Smooth muscle cell (in vitro differentiated cells): Measurements from ENCODE around the gene UNC80. TPM values are rescaled to one million over a fixed set of nuclear protein-coding genes. Genes with fewer than 3 reads are reported as not detected.

Experiments
- DNase-seq: peaks from one replicate; lab custom pipeline; 2025; ENCODE audit not compliant: unreplicated experiment; lab: John Stamatoyannopoulos, UW
- H2AFZ ChIP-seq: fragments of 200-600 bp; sonication (generic); 2 replicates; pipeline ENCODE4 v1.6.0; 2016; ENCODE audit warnings: antibody characterized with exemption, low read depth, mild to moderate bottlenecking
- H3F3A ChIP-seq: fragments of 200-600 bp; sonication (generic); 2 replicates; pipeline ENCODE4 v1.6.0; 2017; ENCODE audit warnings: antibody characterized with exemption, low read depth
- H3K27ac ChIP-seq: fragments of 200-600 bp; sonication (generic); 2 replicates; pipeline ENCODE4 v1.5.1; 2016; ENCODE audit warnings: low read depth, mild to moderate bottlenecking
- H3K27me3 ChIP-seq: fragments of 200-600 bp; sonication (generic); 2 replicates; pipeline ENCODE4 v1.6.1; 2016; ENCODE audit warnings: low read depth, mild to moderate bottlenecking
- H3K36me3 ChIP-seq: fragments of 200-600 bp; sonication (generic); 2 replicates; pipeline ENCODE4 v1.5.1; 2016; ENCODE audit warnings: low read depth
- H3K4me1 ChIP-seq: fragments of 200-600 bp; sonication (generic); 2 replicates; pipeline ENCODE4 v1.5.1; 2016; ENCODE audit warnings: low read depth
- H3K4me2 ChIP-seq: fragments of 200-600 bp; sonication (generic); 2 replicates; pipeline ENCODE4 v1.6.0; 2016; ENCODE audit warnings: mild to moderate bottlenecking
- H3K4me3 ChIP-seq: fragments of 200-600 bp; sonication (generic); 2 replicates; pipeline ENCODE4 v1.5.1; 2016; ENCODE audit warnings: mild to moderate bottlenecking
- H3K79me2 ChIP-seq: fragments of 200-600 bp; sonication (generic); 2 replicates; pipeline ENCODE4 v1.6.0; 2016; ENCODE audit warnings: low read depth, mild to moderate bottlenecking
- H3K9ac ChIP-seq: fragments of 200-600 bp; sonication (generic); 2 replicates; pipeline ENCODE4 v1.6.0; 2016; ENCODE audit warnings: low read depth
- H3K9me3 ChIP-seq: fragments of 200-600 bp; sonication (generic); replicated peaks from 2 replicates; pipeline ENCODE4 v1.5.1; 2016; ENCODE audit warnings: low read depth
- H4K20me1 ChIP-seq: fragments of 200-600 bp; sonication (generic); 2 replicates; pipeline ENCODE4 v1.6.0; 2016; ENCODE audit warnings: low read depth
- CTCF ChIP-seq: fragments of 200-600 bp; sonication (generic); IDR thresholded peaks from 2 replicates; pipeline ENCODE4 v1.5.1; 2017; ENCODE audit warnings: borderline replicate concordance, mild to moderate bottlenecking, antibody characterized with exemption; ENCODE audit not compliant: insufficient read depth, poor library complexity, severe bottlenecking
- WGBS: methylation state at CpG from one replicate; pipeline ENCODE4 v1.1.7; 2016; ENCODE audit warnings: low lambda C conversion rate; 5-methylcytosine and 5-hydroxymethylcytosine counted together
- polyA plus RNA-seq: library from polyadenylated mRNA; unstranded; fragments of >200 nt; fragmentation: Nextera tagmentation; extraction: Ambion mirVana; gene quantifications from 2 replicates; pipeline ENCODE4 v1.2.1, GENCODE V29; 2016
- total RNA-seq: library from RNA; depleted of rRNA; stranded (reverse); fragments of >200 nt; gene quantifications from 2 replicates; pipeline ENCODE4 v1.2.3, GENCODE V29; 2014

UNC80 gene
- total and polyA plus RNA-seq, 2 experiments from 2014 or later = not detected

- Histone ChIP-seq H4K20me1 (no peaks in the 10 kb centered on the region), H3K36me3 (no peaks in the 10 kb centered on the region), H3K27ac (no peak overlapping the region), H2AFZ (no peak overlapping the region), H3K79me2 (no peaks in the 10 kb centered on the region), H3K9ac (no peak overlapping the region), H3K9me3 (no peaks in the 10 kb centered on the region), H3K4me3 (no peak overlapping the region), H3F3A (no peaks in the 10 kb centered on the region), H3K4me2 (no peak overlapping the region), H3K27me3 (no peaks in the 10 kb centered on the region), H3K4me1 (peaks cover 15% of the 10 kb centered on the region)
- DNase-seq = no peak
- TF ChIP-seq CTCF = no peak
- 79% methylated on average over 9 of the region's 9 CpGs for WGBS
Measured at GRCh38 chr2:209872675-209873074, 101.0 kb downstream of the UNC80 start.

- no peak for TF ChIP-seq CTCF
- Histone ChIP-seq H3K4me2 (no peak overlapping the region), H3K27ac (no peak overlapping the region), H3F3A (no peaks in the 10 kb centered on the region), H3K27me3 (no peaks in the 10 kb centered on the region), H4K20me1 (no peaks in the 10 kb centered on the region), H3K9ac (no peak overlapping the region), H3K36me3 (no peaks in the 10 kb centered on the region), H3K4me1 (peaks cover 15% of the 10 kb centered on the region), H3K79me2 (no peaks in the 10 kb centered on the region), H3K4me3 (no peak overlapping the region), H2AFZ (no peak overlapping the region), H3K9me3 (no peaks in the 10 kb centered on the region)
- DNase-seq = no peak
- WGBS = 76% methylated on average over 1 of the region's 1 CpG
Measured at GRCh38 chr2:209875270-209875669, 103.6 kb downstream of the UNC80 start.

- peaks cover 15% of the 10 kb centered on the region for H3K4me1 ChIP-seq
- no peaks in the 10 kb centered on the region for H3K79me2 ChIP-seq
- no peaks in the 10 kb centered on the region for H4K20me1 ChIP-seq
- H3K27me3 ChIP-seq = no peaks in the 10 kb centered on the region
- DNase-seq = no peak
- no peaks in the 10 kb centered on the region for H3F3A ChIP-seq
- H3K27ac ChIP-seq = no peak overlapping the region
- no peaks in the 10 kb centered on the region for H3K9me3 ChIP-seq
- H3K4me2 ChIP-seq = no peak overlapping the region
- no peak overlapping the region for H2AFZ ChIP-seq
- no peak for TF ChIP-seq CTCF
- H3K9ac ChIP-seq = no peak overlapping the region
- H3K4me3 ChIP-seq = no peak overlapping the region
- 58% methylated on average over 1 of the region's 1 CpG for WGBS
- no peaks in the 10 kb centered on the region for H3K36me3 ChIP-seq
Measured at GRCh38 chr2:209876211-209876610, 104.6 kb downstream of the UNC80 start.

GRCh38 chr2:209878701-209879100 is 107.1 kb downstream of the UNC80 start:
- Histone ChIP-seq H3K27me3 (no peaks in the 10 kb centered on the region), H3K4me3 (no peak overlapping the region), H3K9ac (no peak overlapping the region), H3K9me3 (no peaks in the 10 kb centered on the region), H3F3A (no peaks in the 10 kb centered on the region), H3K79me2 (no peaks in the 10 kb centered on the region), H4K20me1 (no peaks in the 10 kb centered on the region), H3K27ac (no peak overlapping the region), H3K4me2 (no peak overlapping the region), H2AFZ (no peak overlapping the region), H3K36me3 (no peaks in the 10 kb centered on the region), H3K4me1 (no peaks in the 10 kb centered on the region)
- TF ChIP-seq CTCF = no peak
- WGBS = 75% methylated on average over 4 of the region's 4 CpGs
- DNase-seq = no peak
